Ovary (tissue), 9 donors: ENCODE results near the gene COPE. TPM values are rescaled to one million over a fixed set of nuclear protein-coding genes. Genes with fewer than 3 reads are reported as not detected.
A peak's percentile ranks its signal among the peaks of the same experiment; 100 is the strongest.

Experiments
- DNase-seq, 5 donors: peaks; one replicate each; pipeline ENCODE4 v3.0.0-alpha.2; 2019 to 2020
- H3K27ac ChIP-seq, 2 donors: fragments of 200-600 bp; one replicate each; pipeline versions ENCODE4 v1.5.1 to v1.8.0; 2019 to 2022
- H3K27me3 ChIP-seq: fragments of 200-600 bp; one replicate; pipeline ENCODE4 v1.8.0; 2022
- H3K36me3 ChIP-seq: fragments of 200-600 bp; sonication (generic); one replicate; pipeline ENCODE4 v1.5.1; 2019
- H3K4me1 ChIP-seq: one replicate; pipeline ENCODE4 v1.8.1; 2013; ENCODE audit warnings: mild to moderate bottlenecking, moderate library complexity; ENCODE audit not compliant: insufficient read depth
- H3K4me3 ChIP-seq: fragments of 200-600 bp; sonication (generic); one replicate; pipeline ENCODE4 v1.5.1; 2017
- H3K9me3 ChIP-seq, 2 donors: fragments of 200-600 bp in 1 of 2; sonication (generic) in 1 of 2; one replicate each; pipeline versions ENCODE4 v1.5.1 to v1.8.1; 2013 to 2019; ENCODE audit warnings: mild to moderate bottlenecking in 1 of 2, moderate library complexity in 1 of 2
- EP300 ChIP-seq: sonication (generic); formaldehyde crosslinking; IDR thresholded peaks from one replicate; pipeline ENCODE4 v1.6.1; 2017; ENCODE audit warnings: antibody characterized with exemption
- POLR2A ChIP-seq: fragments of 450-650 bp; IDR thresholded peaks from one replicate; pipeline ENCODE4 v1.6.1; 2017; ENCODE audit warnings: antibody characterized with exemption, mild to moderate bottlenecking, moderate library complexity
- WGBS, 3 donors: extraction: QIAGEN DNeasy Blood & Tissue Kit in 1 of 3; methylation state at CpG; one replicate each; pipeline versions ENCODE4 v1.1.5 to v1.1.7; 2013 to 2017; 5-methylcytosine and 5-hydroxymethylcytosine counted together
- intact Hi-C, 4 donors: fragments of 100-400 bp; cut with DNase I; formaldehyde crosslinking; loops; one replicate each; pipeline versions ENCODE4 v1.11.0 to v1.15.1; 2022 to 2023
- polyA plus RNA-seq, 2 donors: library from polyadenylated mRNA; stranded (reverse); fragments of 200-250 nt in 1 of 2; fragments of 350-450 nt in 1 of 2; fragmentation: Illumina TruSeq in 1 of 2; extraction: RNeasy Lipid Tissue Mini Kit (QIAGEN cat#74804) in 1 of 2; gene quantifications; one replicate each; pipeline ENCODE4 v1.2.3, GENCODE V29; 2013 to 2014
- total RNA-seq, 7 donors: library from RNA; depleted of rRNA in 2 of 7; stranded (reverse); fragments of >200 nt in 2 of 7; fragmentation: NEBNext Ultra II Directional in 3 of 7; extraction: Animal tissue kit (Norgen Biotek cat#: 25700) in 3 of 7; gene quantifications; one replicate each; pipeline versions ENCODE4 v1.1.0 to v1.2.4, GENCODE V29; 2016 to 2023
- TF ChIP-seq, protein P1 (sequence below), 3 donors: fragments of 450-650 bp in 2 of 3; fragments of 200-600 bp in 1 of 3; IDR thresholded peaks; one replicate each; pipeline versions ENCODE4 v1.5.1 to v1.8.0; 2016 to 2022; ENCODE audit warnings: antibody characterized with exemption in 3 of 3, mild to moderate bottlenecking in 1 of 3
- donor health status: DM: no; HTN: no; CAD: no; lungs with moderate emphysema.
- donor health status: DM: no; HTN: no; CAD: no.
- donor health status: Bipolar disorder and iron deficiency.
- donor health status: DM: yes; HTN: yes; CAD: no.
- donor health status: DM: no; HTN: no; CAD: no.
- donor health status: DM: yes; HTN: yes; CAD: no.

Gene COPE
- total and polyA plus RNA-seq, 9 donors = 11.3 to 140 (median 115) TPM

DNA sequence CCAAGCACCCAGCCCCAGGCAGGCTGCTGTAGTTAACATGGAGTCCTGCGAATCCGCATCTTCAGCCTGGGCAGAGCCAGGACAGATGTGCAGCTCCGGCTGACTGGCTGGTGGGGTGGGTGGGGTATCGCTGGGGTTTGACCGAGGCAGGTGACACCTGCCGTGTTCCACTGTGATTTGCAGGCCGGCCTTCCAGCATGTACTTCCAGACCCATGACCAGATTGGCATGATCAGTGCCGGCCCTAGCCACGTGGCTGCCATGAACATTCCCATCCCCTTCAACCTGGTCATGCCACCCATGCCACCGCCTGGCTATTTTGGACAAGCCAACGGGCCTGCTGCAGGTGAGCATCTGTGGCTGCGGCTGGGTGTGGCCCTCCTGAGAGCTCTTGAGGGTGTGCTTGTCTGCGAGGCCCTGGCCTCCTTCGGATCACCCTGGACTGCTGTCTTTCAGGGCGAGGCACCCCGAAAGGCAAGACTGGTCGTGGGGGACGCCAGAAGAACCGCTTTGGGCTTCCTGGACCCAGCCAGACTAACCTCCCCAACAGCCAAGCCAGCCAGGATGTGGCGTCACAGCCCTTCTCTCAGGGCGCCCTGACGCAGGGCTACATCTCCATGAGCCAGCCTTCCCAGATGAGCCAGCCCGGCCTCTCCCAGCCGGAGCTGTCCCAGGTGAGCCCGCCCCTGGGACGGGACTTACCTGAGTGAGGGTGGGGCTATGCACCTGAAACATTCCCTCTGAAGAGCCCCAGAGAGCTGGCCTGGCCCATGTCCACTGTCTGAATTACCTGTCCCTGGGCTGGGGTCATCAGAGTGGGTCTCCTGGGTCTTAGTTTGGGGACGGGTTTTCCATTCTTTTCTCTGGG lies 53.8 kb downstream of the COPE start:
- TF ChIP-seq EP300 = no peak
- TF ChIP-seq, protein P1, sequence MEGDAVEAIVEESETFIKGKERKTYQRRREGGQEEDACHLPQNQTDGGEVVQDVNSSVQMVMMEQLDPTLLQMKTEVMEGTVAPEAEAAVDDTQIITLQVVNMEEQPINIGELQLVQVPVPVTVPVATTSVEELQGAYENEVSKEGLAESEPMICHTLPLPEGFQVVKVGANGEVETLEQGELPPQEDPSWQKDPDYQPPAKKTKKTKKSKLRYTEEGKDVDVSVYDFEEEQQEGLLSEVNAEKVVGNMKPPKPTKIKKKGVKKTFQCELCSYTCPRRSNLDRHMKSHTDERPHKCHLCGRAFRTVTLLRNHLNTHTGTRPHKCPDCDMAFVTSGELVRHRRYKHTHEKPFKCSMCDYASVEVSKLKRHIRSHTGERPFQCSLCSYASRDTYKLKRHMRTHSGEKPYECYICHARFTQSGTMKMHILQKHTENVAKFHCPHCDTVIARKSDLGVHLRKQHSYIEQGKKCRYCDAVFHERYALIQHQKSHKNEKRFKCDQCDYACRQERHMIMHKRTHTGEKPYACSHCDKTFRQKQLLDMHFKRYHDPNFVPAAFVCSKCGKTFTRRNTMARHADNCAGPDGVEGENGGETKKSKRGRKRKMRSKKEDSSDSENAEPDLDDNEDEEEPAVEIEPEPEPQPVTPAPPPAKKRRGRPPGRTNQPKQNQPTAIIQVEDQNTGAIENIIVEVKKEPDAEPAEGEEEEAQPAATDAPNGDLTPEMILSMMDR (IDR thresholded peaks at IDR 0.05) = no peak
- no peak for TF ChIP-seq POLR2A

GRCh38 chr19:18863843-18864362 lies 55.3 kb downstream of the COPE start:
- H3K27ac ChIP-seq = no peak overlapping the region
- H3K27me3 ChIP-seq = no peaks in the 10 kb centered on the region
- no peaks in the 10 kb centered on the region for H3K36me3 ChIP-seq
- no peak overlapping the region for H3K4me3 ChIP-seq
- no peaks in the 10 kb centered on the region for H3K9me3 ChIP-seq
- 61 to 71% (median 62%) methylated on average over 13 to 16 of the region's 16 CpGs for WGBS, 3 donors
- H3K4me1 ChIP-seq = no peaks in the 10 kb centered on the region
- intact Hi-C loops = loop anchor here in 2 of 4 donors (10.0 kb wide), 2 partner anchors 81 to 409 kb away; partner anchors contain the start of gene HOMER3 (in 1 of the 2)
- no peak for TF ChIP-seq EP300
- TF ChIP-seq, protein P1 (IDR thresholded peaks at IDR 0.05) = no peak
- TF ChIP-seq POLR2A = no peak
- DNase-seq = peak in 1 of 5 donors; percentile 19

More for the DNA sequence above, 53.8 kb downstream of the COPE start:
- peak in 1 of 5 donors; percentile 19 for DNase-seq
- no peak overlapping the region for H3K4me3 ChIP-seq
- H3K4me1 ChIP-seq = peaks cover 3% of the 10 kb centered on the region
- H3K36me3 ChIP-seq = no peaks in the 10 kb centered on the region
- no peak overlapping the region for H3K27ac ChIP-seq
- 86 to 93% (median 89%) methylated on average over 22 to 27 of the region's 27 CpGs for WGBS, 3 donors
- H3K9me3 ChIP-seq = no peaks in the 10 kb centered on the region
- no peaks in the 10 kb centered on the region for H3K27me3 ChIP-seq
- intact Hi-C loops = loop anchor here in 2 of 4 donors (10.0 kb wide), 2 partner anchors 79 to 411 kb away; partner anchors contain the start of gene HOMER3 (in 1 of the 2)

DNA sequence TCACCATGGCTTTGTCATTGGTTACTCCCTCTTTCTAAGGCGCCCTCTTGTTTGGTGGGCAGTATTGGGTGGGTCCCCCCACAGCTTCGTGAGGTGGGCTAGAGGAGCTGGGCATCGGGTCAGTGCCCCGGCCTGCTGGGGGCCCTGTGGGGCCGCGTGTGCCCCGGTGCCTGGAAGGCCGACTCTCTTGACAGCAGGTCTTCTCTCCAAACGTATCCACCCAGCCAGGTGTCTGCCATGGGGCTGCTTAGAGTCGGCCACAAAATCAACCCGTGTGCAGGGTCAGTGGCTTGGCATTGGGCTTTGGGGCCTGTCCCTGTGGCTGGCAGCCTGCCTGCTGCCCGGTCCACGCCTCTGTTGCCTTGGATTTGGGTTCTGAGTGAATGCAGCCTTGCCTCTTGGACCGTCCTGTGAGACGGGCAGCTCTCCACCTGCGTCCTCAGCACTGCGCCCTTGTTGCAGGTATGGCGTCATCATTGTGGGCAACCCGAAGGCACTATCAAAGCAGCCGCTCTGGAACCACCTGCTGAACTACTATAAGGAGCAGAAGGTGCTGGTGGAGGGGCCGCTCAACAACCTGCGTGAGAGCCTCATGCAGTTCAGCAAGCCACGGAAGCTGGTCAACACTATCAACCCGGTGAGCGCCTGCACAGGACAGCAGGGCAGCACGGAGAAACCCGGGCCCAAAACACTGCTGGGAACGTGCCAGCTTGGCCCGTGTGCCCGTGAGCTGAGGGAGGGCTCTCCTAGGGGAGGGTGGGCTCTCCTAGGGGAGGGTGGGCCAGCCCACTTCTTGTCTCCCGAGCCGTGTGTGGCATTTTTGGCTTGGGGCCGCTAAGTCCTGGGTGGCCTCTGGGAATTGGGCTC lies 56.0 kb downstream of the COPE start:
- H3K4me1 ChIP-seq = no peaks in the 10 kb centered on the region
- TF ChIP-seq EP300 (no peak), POLR2A (no peak)
- TF ChIP-seq, protein P1 (IDR thresholded peaks at IDR 0.05) = no peak
- H3K4me3 ChIP-seq = no peak overlapping the region
- intact Hi-C loops = loop anchor here in 2 of 4 donors (10.0 kb wide), 2 partner anchors 82 to 408 kb away; partner anchors contain the start of gene HOMER3 (in 1 of the 2)
- peak in 1 of 5 donors; percentile 21 for DNase-seq
- H3K27me3 ChIP-seq = no peaks in the 10 kb centered on the region
- WGBS, 3 donors = 79 to 85% (median 80%) methylated on average over 31 to 33 of the region's 33 CpGs
- no peaks in the 10 kb centered on the region for H3K36me3 ChIP-seq
- H3K27ac ChIP-seq = no peak overlapping the region
- H3K9me3 ChIP-seq = no peaks in the 10 kb centered on the region

DNA sequence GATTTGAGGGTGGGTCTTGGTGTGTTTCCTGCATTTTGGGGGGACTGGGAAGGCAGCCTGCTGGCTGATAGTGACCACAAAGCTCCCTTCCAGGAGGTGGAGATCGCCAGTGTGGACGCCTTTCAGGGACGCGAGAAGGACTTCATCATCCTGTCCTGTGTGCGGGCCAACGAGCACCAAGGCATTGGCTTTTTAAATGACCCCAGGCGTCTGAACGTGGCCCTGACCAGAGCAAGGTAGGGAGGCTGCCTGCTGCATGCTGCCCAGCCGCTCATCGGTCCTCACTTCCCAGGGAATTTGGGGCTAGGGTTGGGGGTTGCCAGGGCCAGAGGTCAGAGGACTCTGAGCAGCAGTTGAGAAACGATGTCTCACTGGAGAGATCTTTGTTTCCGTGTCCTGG lies 57.3 kb downstream of the COPE start:
- no peak for DNase-seq
- Histone ChIP-seq H3K36me3 (no peaks in the 10 kb centered on the region), H3K4me3 (no peak overlapping the region), H3K27me3 (no peaks in the 10 kb centered on the region), H3K27ac (no peak overlapping the region), H3K9me3 (no peaks in the 10 kb centered on the region), H3K4me1 (no peaks in the 10 kb centered on the region)
- intact Hi-C loops = loop anchor here in 2 of 4 donors (10.0 kb wide), 2 partner anchors 83 to 407 kb away; partner anchors contain the start of gene HOMER3 (in 1 of the 2)
- TF ChIP-seq EP300 = no peak
- TF ChIP-seq, protein P1 (IDR thresholded peaks at IDR 0.05) = no peak
- no peak for TF ChIP-seq POLR2A
- 85 to 89% (median 86%) methylated on average over 12 of the region's 12 CpGs for WGBS, 3 donors
